Psoas muscle (tissue), 8 donors: Measurements from ENCODE around the gene PI4KA. TPM values are rescaled to one million over a fixed set of nuclear protein-coding genes. Genes with fewer than 3 reads are reported as not detected.
"Not testable (repeated sequence)": the region's sequence is repeated elsewhere in the genome, so short reads cannot be mapped to it uniquely, and the experiment has no call there.

Experiments used
- ATAC-seq, 4 donors: fragments of 200-7000 bp; cut with Tn5 transposase; one replicate each; pipeline ENCODE4 v1.9.1; 2020; ENCODE audit warnings: moderate library complexity in 3 of 4, mild to moderate bottlenecking in 2 of 4
- DNase-seq, 2 donors: peaks; one replicate each; pipeline ENCODE4 v3.0.0-alpha.2; 2020
- H3K27ac ChIP-seq: fragments of 200-600 bp; one replicate; pipeline ENCODE4 v1.8.0; 2022
- H3K27me3 ChIP-seq, 3 donors: fragments of 200-600 bp in 1 of 3; one replicate each; pipeline versions ENCODE4 v1.6.1 to v1.8.0; 2013 to 2022; ENCODE audit warnings: low read length in 2 of 3, mild to moderate bottlenecking in 2 of 3, moderate library complexity in 1 of 3; ENCODE audit not compliant: insufficient read depth in 3 of 3
- H3K36me3 ChIP-seq, 2 donors: fragments of 200-600 bp in 1 of 2; one replicate each; pipeline versions ENCODE4 v1.6.1 to v1.8.0; 2013 to 2022; ENCODE audit warnings: low read depth in 1 of 2, mild to moderate bottlenecking in 1 of 2, moderate library complexity in 1 of 2; ENCODE audit not compliant: insufficient read depth in 1 of 2
- H3K4me1 ChIP-seq: fragments of 200-600 bp; one replicate; pipeline ENCODE4 v1.8.0; 2022
- H3K4me3 ChIP-seq: fragments of 200-600 bp; one replicate; pipeline ENCODE4 v1.8.0; 2022; ENCODE audit warnings: mild to moderate bottlenecking
- H3K9me3 ChIP-seq: fragments of 200-600 bp; one replicate; pipeline ENCODE4 v1.8.0; 2022
- WGBS, 3 donors: extraction: QIAGEN DNeasy Blood & Tissue Kit; methylation state at CpG; one replicate each; pipeline versions ENCODE4 v1.1.6 to v1.1.7; 2013; 5-methylcytosine and 5-hydroxymethylcytosine counted together
- intact Hi-C, 2 donors: fragments of 100-400 bp; cut with DNase I; formaldehyde crosslinking; loops; one replicate each; pipeline versions ENCODE4 v1.11.0 to v1.14.2; 2022
- polyA plus RNA-seq, 3 donors: library from polyadenylated mRNA; stranded (reverse); fragments of 200-250 nt; gene quantifications; one replicate each; pipeline ENCODE4 v1.2.3, GENCODE V29; 2013
- total RNA-seq, 4 donors: library from RNA; stranded (reverse); fragmentation: NEBNext Ultra II Directional in 2 of 4; extraction: Animal tissue kit (Norgen Biotek cat#: 25700) in 2 of 4; gene quantifications; one replicate each; pipeline versions ENCODE4 v1.2.1 to v1.2.4, GENCODE V29; 2021 to 2023
- TF ChIP-seq, protein P1 (sequence below): fragments of 200-600 bp; IDR thresholded peaks from one replicate; pipeline ENCODE4 v1.8.0; 2022; ENCODE audit warnings: antibody characterized with exemption
- donor health status: healthy with polysubstance abuse.
- donor health status: DM: no; HTN: no; CAD: no; lungs with moderate emphysema.
- donor health status: Bipolar disorder and iron deficiency.
- donor health status: healthy.
- donor health status: DM: yes; HTN: yes; CAD: no.
- donor health status: DM: no; HTN: no; CAD: no.
- donor health status: DM: no; HTN: no; CAD: no.
- donor health status: DM: yes; HTN: yes; CAD: no.

The PI4KA gene
- total and polyA plus RNA-seq, 7 donors: 22.7 to 52.6 (median 41.0) TPM

DNA sequence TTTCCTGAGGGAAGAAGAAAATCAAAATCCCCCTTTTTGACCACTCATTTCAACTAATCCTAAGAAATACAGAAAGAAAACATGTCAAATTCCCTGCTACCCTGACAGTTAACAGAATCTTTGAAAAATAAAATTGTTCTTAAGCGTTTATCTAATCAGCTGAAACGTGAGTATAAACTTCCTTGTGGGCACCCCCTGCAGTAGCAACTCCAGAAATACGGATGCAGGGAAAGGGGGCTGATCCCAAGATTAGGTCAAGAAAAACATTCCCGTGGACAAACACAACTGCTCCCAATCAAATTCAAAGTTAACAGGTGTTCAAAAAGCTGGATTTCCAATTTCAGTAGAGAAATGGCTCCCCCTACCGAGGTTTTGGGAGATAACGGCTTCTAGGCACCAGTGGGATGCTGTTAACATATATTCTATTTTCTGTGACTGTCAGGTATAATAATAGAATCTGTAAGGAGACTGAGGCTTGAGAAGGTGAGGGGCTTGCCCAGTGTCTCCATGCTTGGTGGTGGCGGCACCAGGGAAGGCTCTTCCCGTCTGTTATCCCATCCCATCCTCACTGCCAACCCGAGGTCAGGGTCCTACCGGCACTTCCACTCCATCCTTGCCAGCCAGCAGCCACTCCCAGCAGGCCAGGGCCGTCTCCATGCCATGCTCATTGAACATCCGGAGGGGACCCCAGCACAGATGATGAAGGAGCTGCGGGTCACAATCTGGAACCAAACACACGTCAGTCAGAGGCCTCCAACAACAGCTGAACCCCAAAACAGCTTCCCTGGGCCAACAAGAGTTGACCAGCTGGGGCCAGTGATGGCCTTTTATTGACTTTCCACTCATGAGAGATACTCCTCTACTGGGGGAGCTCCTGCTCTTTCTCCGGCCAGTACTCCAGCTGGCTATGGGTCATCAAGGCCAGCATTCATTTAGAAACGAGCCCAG, 116.7 kb downstream of the PI4KA start:
- 65 to 69% (median 68%) methylated on average over 16 of the region's 16 CpGs for WGBS, 3 donors
- peak in 1 of 4 donors; percentile 57 for ATAC-seq

DNA sequence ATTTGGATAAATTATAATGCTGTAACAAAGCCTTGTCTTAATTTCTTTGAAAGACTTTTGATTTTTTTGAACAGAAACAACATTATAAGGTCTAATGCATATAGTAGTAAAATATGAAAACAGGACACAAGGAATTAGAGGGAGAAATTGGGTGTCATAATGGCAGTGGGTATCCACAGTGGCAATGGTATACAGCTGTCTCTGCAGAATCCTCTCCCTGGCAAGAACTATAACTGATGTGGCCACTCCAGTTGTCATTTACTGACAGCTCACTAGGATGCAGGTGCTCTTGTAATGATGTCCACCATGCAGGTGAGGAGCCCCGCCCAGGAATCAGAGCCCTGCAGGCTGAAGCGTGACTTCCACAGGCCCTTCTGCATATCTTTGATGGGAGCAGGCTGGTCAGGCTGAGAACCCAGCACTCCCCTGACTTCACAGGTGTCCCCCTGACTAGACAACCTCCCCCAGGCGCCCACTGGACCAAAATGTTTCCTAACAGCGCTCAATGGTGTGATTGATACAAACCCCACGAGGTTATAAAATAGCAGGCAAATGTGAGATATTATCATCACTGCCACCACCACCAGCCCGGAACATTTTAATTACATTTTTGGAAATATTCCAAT, 117.5 kb downstream of the PI4KA start:
- WGBS, 3 donors: 64 to 83% (median 75%) methylated on average over 6 of the region's 6 CpGs
- H3K4me1 ChIP-seq: no peaks in the 10 kb centered on the region
- H3K9me3 ChIP-seq: no peaks in the 10 kb centered on the region
- no peak overlapping the region for H3K27ac ChIP-seq
- TF ChIP-seq, protein P1, sequence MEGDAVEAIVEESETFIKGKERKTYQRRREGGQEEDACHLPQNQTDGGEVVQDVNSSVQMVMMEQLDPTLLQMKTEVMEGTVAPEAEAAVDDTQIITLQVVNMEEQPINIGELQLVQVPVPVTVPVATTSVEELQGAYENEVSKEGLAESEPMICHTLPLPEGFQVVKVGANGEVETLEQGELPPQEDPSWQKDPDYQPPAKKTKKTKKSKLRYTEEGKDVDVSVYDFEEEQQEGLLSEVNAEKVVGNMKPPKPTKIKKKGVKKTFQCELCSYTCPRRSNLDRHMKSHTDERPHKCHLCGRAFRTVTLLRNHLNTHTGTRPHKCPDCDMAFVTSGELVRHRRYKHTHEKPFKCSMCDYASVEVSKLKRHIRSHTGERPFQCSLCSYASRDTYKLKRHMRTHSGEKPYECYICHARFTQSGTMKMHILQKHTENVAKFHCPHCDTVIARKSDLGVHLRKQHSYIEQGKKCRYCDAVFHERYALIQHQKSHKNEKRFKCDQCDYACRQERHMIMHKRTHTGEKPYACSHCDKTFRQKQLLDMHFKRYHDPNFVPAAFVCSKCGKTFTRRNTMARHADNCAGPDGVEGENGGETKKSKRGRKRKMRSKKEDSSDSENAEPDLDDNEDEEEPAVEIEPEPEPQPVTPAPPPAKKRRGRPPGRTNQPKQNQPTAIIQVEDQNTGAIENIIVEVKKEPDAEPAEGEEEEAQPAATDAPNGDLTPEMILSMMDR: no peak
- intact Hi-C loops: no loop called here
- no peak overlapping the region for H3K4me3 ChIP-seq
- DNase-seq (no peak), ATAC-seq (no peak)
- no peaks in the 10 kb centered on the region for H3K27me3 ChIP-seq
- peaks cover 3 to 55% of the 10 kb centered on the region in 2 donors for H3K36me3 ChIP-seq

More for the DNA sequence above, 116.7 kb downstream of the PI4KA start:
- H3K9me3 ChIP-seq: no peaks in the 10 kb centered on the region
- no peak overlapping the region for H3K27ac ChIP-seq
- intact Hi-C loops: no loop called here
- DNase-seq: no peak
- H3K36me3 ChIP-seq: peaks cover 3 to 62% of the 10 kb centered on the region in 2 donors
- no peak overlapping the region for H3K4me3 ChIP-seq
- no peaks in the 10 kb centered on the region for H3K27me3 ChIP-seq
- H3K4me1 ChIP-seq: no peaks in the 10 kb centered on the region
- TF ChIP-seq, protein P1: peak; percentile 66

DNA sequence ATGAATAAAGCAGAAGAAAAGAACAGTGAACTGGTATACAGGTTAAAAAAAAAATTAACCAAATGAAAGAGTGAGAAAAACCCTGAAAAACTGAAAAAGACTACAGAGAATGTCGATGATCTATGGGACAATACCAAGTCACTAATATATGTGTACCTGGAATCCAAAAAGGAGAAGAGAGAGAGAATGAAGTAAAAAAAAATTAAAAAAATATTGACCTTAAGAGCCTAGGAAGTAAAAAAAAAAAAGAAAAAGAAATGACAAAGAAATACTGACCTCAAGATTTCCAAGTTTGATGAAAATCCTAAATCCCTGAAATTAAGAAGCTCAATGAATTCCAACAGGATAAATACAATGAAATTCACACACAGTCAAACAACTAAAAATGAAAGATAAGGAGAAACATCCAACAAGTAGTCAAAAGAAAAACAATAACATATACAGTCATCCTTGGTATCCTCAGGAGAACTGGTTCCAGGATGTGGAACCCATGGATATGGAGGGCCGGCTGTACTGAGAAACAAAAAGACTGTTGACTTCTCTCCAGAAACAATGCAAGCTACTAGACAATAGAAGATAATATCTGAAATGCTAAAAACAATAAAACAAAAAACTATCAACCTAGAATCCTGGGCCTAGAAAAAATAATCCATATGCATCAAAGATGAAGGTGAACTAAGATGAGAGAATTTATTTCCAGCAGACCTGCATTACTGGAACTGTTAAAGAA, 118.2 kb downstream of the PI4KA start:
- TF ChIP-seq, protein P1: no peak
- H3K27ac ChIP-seq: no peak overlapping the region
- intact Hi-C loops: no loop called here
- H3K4me3 ChIP-seq: no peak overlapping the region
- H3K9me3 ChIP-seq: no peaks in the 10 kb centered on the region
- WGBS, 3 donors: 92 to 96% (median 95%) methylated on average over 2 of the region's 2 CpGs
- H3K4me1 ChIP-seq: no peaks in the 10 kb centered on the region
- DNase-seq: no peak
- H3K27me3 ChIP-seq: no peaks in the 10 kb centered on the region
- ATAC-seq: no peak
- peaks cover 3 to 53% of the 10 kb centered on the region in 2 donors for H3K36me3 ChIP-seq

DNA sequence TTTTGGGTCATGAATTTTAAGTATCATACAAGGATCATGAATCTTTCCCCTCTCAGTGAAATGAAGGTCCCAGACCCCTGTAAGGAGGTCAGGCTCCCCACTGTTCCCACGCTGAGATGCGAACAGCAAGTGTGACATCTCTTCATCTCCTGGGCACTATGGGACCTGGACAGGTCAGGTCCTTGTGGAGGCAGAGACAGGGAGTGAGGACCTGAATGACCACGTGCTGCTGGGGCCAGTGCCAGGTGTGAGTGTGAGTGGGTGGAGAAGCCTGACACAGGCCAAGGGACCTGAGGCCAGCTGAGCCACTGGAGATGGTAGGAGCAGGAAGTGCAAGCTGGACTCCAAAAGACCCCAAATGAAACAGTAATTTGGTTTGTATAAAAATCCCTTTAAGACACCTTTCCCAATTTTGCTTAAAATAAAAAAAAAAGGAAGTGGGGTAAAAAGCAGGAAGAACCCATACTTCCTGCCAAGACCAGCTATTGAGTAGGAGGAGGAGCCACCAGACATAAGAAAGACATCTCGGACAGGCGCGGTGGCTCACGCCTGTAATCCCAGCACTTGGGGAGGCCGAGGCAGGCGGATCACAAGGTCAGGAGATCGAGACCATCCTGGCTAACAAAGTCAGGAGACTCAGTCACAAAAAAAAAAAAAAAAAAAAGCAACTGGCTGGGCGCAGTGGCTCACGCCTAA, 120.1 kb downstream of the PI4KA start:
- intact Hi-C loops: no loop called here
- ATAC-seq: no peak
- 87 to 93% (median 89%) methylated on average over 10 to 12 of the region's 12 CpGs for WGBS, 3 donors
- Histone ChIP-seq H3K9me3 (no peaks in the 10 kb centered on the region), H3K36me3 (peaks cover 3 to 35% of the 10 kb centered on the region in 2 donors), H3K27me3 (no peaks in the 10 kb centered on the region), H3K4me1 (no peaks in the 10 kb centered on the region), H3K4me3 (no peak overlapping the region), H3K27ac (no peak overlapping the region)
- no peak for DNase-seq
- TF ChIP-seq, protein P1: no peak

DNA sequence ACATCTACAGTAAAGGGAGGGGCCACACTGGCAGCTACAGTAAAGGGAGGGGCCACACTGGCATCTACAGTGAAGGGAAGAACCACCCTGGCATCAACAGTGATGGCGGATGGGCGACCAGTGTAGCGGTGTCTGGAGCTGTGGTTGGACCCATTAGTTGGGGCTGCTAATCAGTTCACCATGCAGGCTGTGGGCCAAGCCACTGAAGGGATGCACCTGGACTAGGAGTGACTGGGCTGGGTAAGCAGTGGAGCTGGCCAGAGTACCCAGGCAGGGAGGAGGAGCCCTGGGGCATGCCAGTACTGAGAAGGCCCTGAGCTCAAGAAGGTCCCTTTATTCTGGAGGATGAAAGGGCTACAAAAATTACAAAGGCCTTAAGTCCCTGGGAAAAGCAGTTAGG, 121.7 kb downstream of the PI4KA start:
- intact Hi-C loops, ATAC-seq, H3K27me3 ChIP-seq, H3K4me3 ChIP-seq, H3K9me3 ChIP-seq, DNase-seq, H3K27ac ChIP-seq, H3K4me1 ChIP-seq: not testable (repeated sequence)
- WGBS, 3 donors: 94 to 98% (median 98%) methylated on average over 3 of the region's 3 CpGs
- peaks cover 2 to 20% of the 10 kb centered on the region in 2 donors for H3K36me3 ChIP-seq

DNA sequence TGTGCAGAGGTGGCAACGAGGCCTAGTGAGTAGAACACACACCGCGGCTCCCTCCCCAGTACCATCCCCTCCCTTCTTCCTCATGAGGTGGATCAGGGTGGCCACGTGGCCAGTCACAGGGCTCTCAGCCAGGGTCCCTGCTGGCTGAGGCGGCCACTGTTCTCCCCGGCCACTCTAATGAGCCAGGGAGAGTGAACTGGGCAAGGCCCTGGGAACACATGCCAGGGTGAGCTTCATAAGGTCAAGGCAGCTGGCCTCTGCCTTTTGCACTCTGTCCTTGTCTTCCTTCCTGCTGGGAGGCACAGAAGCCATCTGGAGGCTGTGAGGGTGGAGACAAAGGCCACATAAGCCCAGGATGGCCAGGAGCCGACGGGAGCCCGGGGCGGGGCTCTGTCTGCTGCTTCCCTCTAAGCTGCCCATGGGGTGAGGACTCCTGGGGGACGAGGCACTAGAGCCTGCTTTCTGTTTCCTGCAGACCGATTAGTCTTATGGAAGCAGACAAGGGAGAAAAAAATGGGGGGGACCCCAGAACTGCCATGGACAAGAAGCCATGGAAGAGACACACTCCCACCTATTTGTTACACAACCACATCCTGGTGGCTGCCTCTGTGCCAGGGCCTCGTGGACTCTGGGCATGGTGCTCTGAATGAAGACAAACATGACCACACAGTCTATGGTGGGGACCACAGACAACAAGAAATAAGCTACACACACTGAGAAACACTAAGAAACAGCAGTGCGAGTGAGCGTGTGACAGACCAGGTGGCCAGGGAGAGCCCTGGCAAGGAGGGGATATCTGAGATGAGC, 123.1 kb downstream of the PI4KA start:
- 33 to 55% (median 35%) methylated on average over 9 to 12 of the region's 15 CpGs for WGBS, 3 donors
- H3K27me3 ChIP-seq, intact Hi-C loops, H3K9me3 ChIP-seq, H3K4me1 ChIP-seq, DNase-seq, H3K27ac ChIP-seq, H3K4me3 ChIP-seq: not testable (repeated sequence)
- peaks cover 2 to 19% of the 10 kb centered on the region in 2 donors for H3K36me3 ChIP-seq
- ATAC-seq: peak in 2 of 4 donors; percentile 67 to 80
